ENCODE data around the gene HOOK2. TPM values are rescaled to one million over a fixed set of nuclear protein-coding genes. Genes with fewer than 3 reads are reported as not detected.

The HOOK2 gene
- total and polyA plus RNA-seq, 9 of the 15 experiments (the other 6 are each of a cell fraction or from before 2014, with no cell fraction given) = 1.3 to 17.2 (median 9.9) TPM

- TF ChIP-seq FOXO4 (CRISPR knock-in tag; IDR thresholded peaks at IDR 0.05) = no peak
- TF ChIP-seq CHD4 (IDR thresholded peaks at IDR 0.05; ENCODE audit: insufficient read depth, insufficient replicate concordance, low read depth, low read length, poor library complexity, severe bottlenecking) = no peak
- 0 out of 4 replicates have a peak, but pooled peaks of 1 of the 2 experiments have one; percentile 56 for TF ChIP-seq UBTF (IDR thresholded peaks at IDR 0.05; ENCODE audit: borderline replicate concordance in 1 of 2, low read depth in 2 of 2, low read length in 2 of 2)
- no peak for TF ChIP-seq ETV6 (IDR thresholded peaks at IDR 0.05; ENCODE audit: borderline replicate concordance in 1 of 2, low read depth in 2 of 2, low read length in 1 of 2)
- no peak for TF ChIP-seq ETV6 (CRISPR knock-in tag; IDR thresholded peaks at IDR 0.05; ENCODE audit: borderline replicate concordance)
- peak; percentile 66 for TF ChIP-seq VEZF1 (CRISPR knock-in tag; IDR thresholded peaks at IDR 0.05)
- TF ChIP-seq ZNF408 (CRISPR knock-in tag; IDR thresholded peaks at IDR 0.05; ENCODE audit: low read depth) = no peak
- TF ChIP-seq NR2C1 (IDR thresholded peaks at IDR 0.05) = peak; percentile 90
- TF ChIP-seq NR2C1 (tag; IDR thresholded peaks at IDR 0.05) = peak; percentile 96
- peak; percentile 77 for TF ChIP-seq GATA2 (CRISPR knock-in tag; IDR thresholded peaks at IDR 0.05)
- no peak for TF ChIP-seq ZNF12 (CRISPR knock-in tag; IDR thresholded peaks at IDR 0.05)
- peak; percentile 56; the same call in 1 of the 2 replicates for TF ChIP-seq JUN (IDR thresholded peaks at IDR 0.05; ENCODE audit: borderline replicate concordance, low read depth, low read length)
- TF ChIP-seq JUN (CRISPR knock-in tag; IDR thresholded peaks at IDR 0.05; ENCODE audit: borderline replicate concordance) = no peak
- peak; percentile 24 for TF ChIP-seq NFRKB (IDR thresholded peaks at IDR 0.05; ENCODE audit: low read depth)
- 0 out of 2 replicates have a peak, but pooled peaks have one; percentile 19 for TF ChIP-seq ZNF431 (CRISPR knock-in tag; IDR thresholded peaks at IDR 0.05)
- TF ChIP-seq MNT (conservative IDR thresholded peaks at IDR 0.05) = peak; percentile 97 to 98
- no peak for TF ChIP-seq ZNF354B (CRISPR knock-in tag; IDR thresholded peaks at IDR 0.05)
- TF ChIP-seq ZNF395 (CRISPR knock-in tag; IDR thresholded peaks at IDR 0.05) = peak; percentile 81; the same call in 1 of the 2 replicates
Measured at GRCh38 chr19:12723641-12724426, 51.5 kb downstream of the HOOK2 start, which contains the start of gene TNPO2 (continued).
